Mucosa of stomach (tissue), 1 donor: ENCODE data around the gene ANKRD37.

Source experiments
- H3K27me3 ChIP-seq: one replicate; pipeline ENCODE4 v1.7.0; 2013; ENCODE audit warnings: mild to moderate bottlenecking, low read length; ENCODE audit not compliant: control insufficient read depth, insufficient read depth
- H3K36me3 ChIP-seq: one replicate; pipeline ENCODE4 v1.7.0; 2013; ENCODE audit warnings: low read length; ENCODE audit not compliant: control insufficient read depth, insufficient read depth
- H3K4me1 ChIP-seq: one replicate; pipeline ENCODE4 v1.7.0; 2013; ENCODE audit warnings: mild to moderate bottlenecking, low read length; ENCODE audit not compliant: control insufficient read depth, insufficient read depth
- H3K4me3 ChIP-seq: one replicate; pipeline ENCODE4 v1.7.0; 2013; ENCODE audit warnings: low read length
- H3K9ac ChIP-seq: one replicate; pipeline ENCODE4 v1.7.0; 2013; ENCODE audit warnings: mild to moderate bottlenecking, low read length, moderate library complexity
- H3K9me3 ChIP-seq: one replicate; pipeline ENCODE4 v1.7.0; 2013; ENCODE audit warnings: mild to moderate bottlenecking, low read length, moderate library complexity; ENCODE audit not compliant: control insufficient read depth
- donor health status: Pancreatic carcinoma.

Gene ANKRD37

DNA sequence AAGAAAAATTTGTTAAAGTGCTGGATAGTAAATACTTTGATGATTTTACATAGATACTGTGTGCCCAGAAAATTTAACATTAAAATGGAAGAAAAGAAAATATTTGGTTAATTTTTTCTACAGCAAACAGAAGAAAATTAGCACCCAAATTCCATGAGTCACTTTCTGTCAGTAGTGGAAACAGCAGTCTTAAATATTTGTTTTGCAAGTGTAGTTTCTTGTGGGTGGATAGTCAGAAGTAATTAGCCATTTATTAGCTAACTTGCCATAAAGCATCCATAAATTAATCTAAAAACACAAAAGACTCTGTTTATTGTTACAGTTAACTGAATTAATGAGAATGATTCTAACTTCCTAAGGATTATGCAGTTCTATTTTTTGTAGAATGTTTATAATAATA lies 38.8 kb downstream of the ANKRD37 start:
- H3K9ac ChIP-seq: no peak overlapping the region
- no peaks in the 10 kb centered on the region for H3K36me3 ChIP-seq
- no peaks in the 10 kb centered on the region for H3K27me3 ChIP-seq
- no peak overlapping the region for H3K4me3 ChIP-seq
- no peaks in the 10 kb centered on the region for H3K9me3 ChIP-seq
- no peaks in the 10 kb centered on the region for H3K4me1 ChIP-seq

DNA sequence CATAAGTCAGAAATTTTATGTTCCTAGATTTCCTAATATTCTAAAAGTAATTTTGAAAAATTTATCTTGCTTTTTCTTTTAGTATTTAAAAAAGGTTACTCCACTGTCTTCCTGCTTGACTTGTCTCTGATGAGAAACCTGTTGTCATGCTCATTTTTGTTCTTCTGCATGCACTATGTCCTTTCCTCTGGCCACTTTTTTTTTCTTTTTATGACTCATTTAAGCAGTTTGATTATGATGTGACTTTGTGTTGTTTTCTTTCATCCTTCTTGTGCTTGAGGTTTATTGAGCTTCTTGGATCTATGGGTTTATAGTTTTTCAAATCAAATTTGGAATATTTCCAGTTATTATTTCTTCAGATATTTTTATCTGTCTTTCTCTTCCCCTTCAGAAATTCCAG lies 41.2 kb downstream of the ANKRD37 start:
- H3K4me3 ChIP-seq: no peak overlapping the region
- H3K9ac ChIP-seq: no peak overlapping the region
- no peaks in the 10 kb centered on the region for H3K27me3 ChIP-seq
- no peaks in the 10 kb centered on the region for H3K4me1 ChIP-seq
- H3K9me3 ChIP-seq: no peaks in the 10 kb centered on the region
- no peaks in the 10 kb centered on the region for H3K36me3 ChIP-seq

DNA sequence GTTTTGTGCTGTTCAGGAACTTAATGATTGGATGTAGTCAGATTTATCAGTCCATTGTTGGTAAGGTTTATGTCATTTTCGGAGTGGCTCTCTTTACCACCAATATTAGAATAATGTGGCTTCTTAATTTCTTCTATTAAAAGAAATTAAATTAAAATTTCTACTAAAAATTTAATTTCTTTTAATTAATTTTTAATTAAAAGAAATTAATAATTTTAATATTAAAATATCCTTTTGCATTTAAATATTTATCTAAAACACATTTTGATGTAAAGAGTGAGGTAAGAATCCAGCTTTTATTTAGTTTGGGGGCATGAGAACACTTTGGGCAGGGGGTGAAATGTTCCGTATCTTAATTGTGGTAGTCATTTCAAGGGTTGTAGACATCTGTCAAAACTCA lies 44.8 kb downstream of the ANKRD37 start:
- Histone ChIP-seq H3K9ac (no peak overlapping the region), H3K4me1 (no peaks in the 10 kb centered on the region), H3K4me3 (no peak overlapping the region), H3K36me3 (no peaks in the 10 kb centered on the region), H3K9me3 (no peaks in the 10 kb centered on the region), H3K27me3 (no peaks in the 10 kb centered on the region)

DNA sequence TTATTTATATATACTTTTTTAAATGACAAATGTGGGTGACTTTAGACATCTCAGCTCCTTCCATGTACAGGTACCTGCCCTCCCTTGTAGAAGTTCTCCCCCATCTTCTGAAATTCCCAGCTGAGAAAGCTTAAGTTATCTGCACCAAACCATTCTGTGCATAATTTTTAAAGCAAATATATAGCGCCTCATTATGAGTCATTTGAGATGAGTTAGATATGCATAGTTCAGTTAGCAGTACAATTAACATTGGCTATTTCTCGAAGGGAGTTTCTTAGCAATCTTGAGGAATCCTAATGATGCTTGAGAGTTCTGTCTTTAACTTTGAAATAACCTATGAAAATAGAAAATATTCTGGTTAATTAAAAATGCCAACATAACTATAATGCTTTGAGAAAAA lies 48.6 kb downstream of the ANKRD37 start:
- Histone ChIP-seq H3K27me3 (no peaks in the 10 kb centered on the region), H3K9ac (no peak overlapping the region), H3K9me3 (no peaks in the 10 kb centered on the region), H3K4me3 (no peak overlapping the region), H3K36me3 (no peaks in the 10 kb centered on the region), H3K4me1 (no peaks in the 10 kb centered on the region)
